Keratinocyte (primary cell): ENCODE data around the gene TMEM97.

Source experiments
- CTCF ChIP-seq, 3 experiments: IDR thresholded peaks in 1 of 3; conservative IDR thresholded peaks in 1 of 3; optimal IDR thresholded peaks in 1 of 3; 2 replicates in 2 of 3; 3 replicates in 1 of 3; pipeline versions ENCODE3 to v1.5.1; 2011; ENCODE audit warnings: low read length in 3 of 3, mild to moderate bottlenecking in 3 of 3, moderate library complexity in 2 of 3, control low read depth in 1 of 3, inconsistent platforms in 1 of 3; ENCODE audit not compliant: insufficient read depth in 2 of 3; ENCODE audit errors: extremely low read depth in 1 of 3
- EZH2 ChIP-seq: IDR thresholded peaks from one replicate; pipeline ENCODE4 v1.6.1; 2012; ENCODE audit warnings: inconsistent platforms, mild to moderate bottlenecking, low read length, moderate library complexity

- TF ChIP-seq CTCF (optimal IDR thresholded peaks at IDR 0.05 in 1 of 3, IDR thresholded peaks at IDR 0.05 in 1 of 3, conservative IDR thresholded peaks at IDR 0.05 in 1 of 3; ENCODE audit: extremely low read depth in 1 of 3, insufficient read depth in 2 of 3, low read length in 3 of 3), result no peak
- no peak for TF ChIP-seq EZH2
Measured at GRCh38 chr17:28344435-28344901, 25.5 kb downstream of the TMEM97 start.
